ENCODE data around the gene ATP2A3. TPM values are rescaled to one million over a fixed set of nuclear protein-coding genes. Genes with fewer than 3 reads are reported as not detected.
A peak's percentile ranks its signal among the peaks of the same experiment; 100 is the strongest.

Gene ATP2A3
- polyA plus RNA-seq, 3 donors: 6.9 to 46.5 (median 9.5) TPM

DNA sequence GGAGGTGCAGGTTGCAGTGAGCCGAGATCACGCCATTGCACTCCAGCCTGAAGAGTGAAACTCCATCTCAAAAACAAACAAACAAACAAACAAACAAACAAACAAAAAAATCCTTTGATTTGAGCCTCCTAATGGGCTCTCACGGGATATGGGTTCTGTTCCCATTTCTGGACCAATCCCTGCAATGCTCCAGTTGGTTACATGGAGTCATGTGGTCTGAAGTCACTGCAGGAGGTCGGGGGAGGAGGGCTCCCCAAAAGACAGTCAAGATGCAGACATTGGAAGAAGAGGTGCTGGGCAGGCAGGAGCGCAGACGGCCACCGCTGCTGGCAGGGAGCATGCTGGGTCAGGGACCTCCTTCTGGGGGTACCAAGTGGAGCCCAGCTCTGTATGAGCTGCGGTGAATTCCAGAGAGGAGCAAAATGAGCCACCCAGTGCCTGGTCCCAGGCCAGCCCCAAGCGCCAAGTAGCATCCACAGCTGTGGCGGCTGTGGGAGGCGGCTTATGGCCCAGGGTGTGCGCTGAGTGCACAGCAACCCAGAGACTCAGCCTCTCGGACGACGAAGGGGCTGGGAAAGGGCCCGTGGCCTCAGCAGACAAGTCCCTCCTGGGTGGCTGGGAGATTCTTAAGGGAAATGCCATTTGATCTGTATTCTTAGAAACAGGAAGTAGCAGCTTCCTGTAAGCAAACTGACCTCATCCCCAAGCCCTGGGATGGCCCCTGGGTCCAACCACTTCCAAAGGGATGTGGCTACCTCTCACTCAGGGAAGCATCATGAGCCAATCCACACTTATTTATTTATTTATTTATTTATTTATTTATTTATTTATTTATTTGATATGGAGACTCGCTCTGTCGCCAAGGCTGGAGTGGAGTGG is 19.6 kb upstream of the ATP2A3 start:
- Histone ChIP-seq H3K9ac (ENCODE audit: insufficient read depth, low read length, poor library complexity, severe bottlenecking) (no peak overlapping the region), H4K20me1 (ENCODE audit: insufficient read depth, low read length) (no peaks in the 10 kb centered on the region), H3K27me3 (ENCODE audit: control insufficient read depth in 2 of 2, insufficient read depth in 2 of 2, low read length in 2 of 2) (no peaks in the 10 kb centered on the region), H2AFZ (ENCODE audit: insufficient read depth, low read depth, low read length, poor library complexity, severe bottlenecking) (peak overlapping the region; percentile 59), H3K27ac (ENCODE audit: low read depth in 1 of 2, low read length in 2 of 2) (no peak overlapping the region), H3K9me3 (replicated peaks in 1 of 2; ENCODE audit: control insufficient read depth in 1 of 2, insufficient read depth in 1 of 2, low read length in 2 of 2) (peaks cover 0 to 6% of the 10 kb centered on the region in 2 donors), H3K36me3 (replicated peaks in 1 of 2; ENCODE audit: control insufficient read depth in 1 of 2, insufficient read depth in 2 of 2, low read length in 2 of 2) (no peaks in the 10 kb centered on the region), H3K4me1 (ENCODE audit: control insufficient read depth in 1 of 2, insufficient read depth in 2 of 2, low read length in 2 of 2) (peaks cover 8 to 9% of the 10 kb centered on the region in 2 donors), H3K4me3 (replicated peaks in 1 of 3; ENCODE audit: low read depth in 2 of 3, low read length in 3 of 3) (peak overlapping the region in 1 of 3 experiments; percentile 32), H3K79me2 (ENCODE audit: insufficient read depth, low read length) (no peaks in the 10 kb centered on the region), H3K4me2 (replicated peaks; ENCODE audit: extremely low read depth, low read length, poor library complexity, severe bottlenecking) (no peak overlapping the region)
- TF ChIP-seq, protein P1, sequence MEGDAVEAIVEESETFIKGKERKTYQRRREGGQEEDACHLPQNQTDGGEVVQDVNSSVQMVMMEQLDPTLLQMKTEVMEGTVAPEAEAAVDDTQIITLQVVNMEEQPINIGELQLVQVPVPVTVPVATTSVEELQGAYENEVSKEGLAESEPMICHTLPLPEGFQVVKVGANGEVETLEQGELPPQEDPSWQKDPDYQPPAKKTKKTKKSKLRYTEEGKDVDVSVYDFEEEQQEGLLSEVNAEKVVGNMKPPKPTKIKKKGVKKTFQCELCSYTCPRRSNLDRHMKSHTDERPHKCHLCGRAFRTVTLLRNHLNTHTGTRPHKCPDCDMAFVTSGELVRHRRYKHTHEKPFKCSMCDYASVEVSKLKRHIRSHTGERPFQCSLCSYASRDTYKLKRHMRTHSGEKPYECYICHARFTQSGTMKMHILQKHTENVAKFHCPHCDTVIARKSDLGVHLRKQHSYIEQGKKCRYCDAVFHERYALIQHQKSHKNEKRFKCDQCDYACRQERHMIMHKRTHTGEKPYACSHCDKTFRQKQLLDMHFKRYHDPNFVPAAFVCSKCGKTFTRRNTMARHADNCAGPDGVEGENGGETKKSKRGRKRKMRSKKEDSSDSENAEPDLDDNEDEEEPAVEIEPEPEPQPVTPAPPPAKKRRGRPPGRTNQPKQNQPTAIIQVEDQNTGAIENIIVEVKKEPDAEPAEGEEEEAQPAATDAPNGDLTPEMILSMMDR (IDR thresholded peaks at IDR 0.05): no peak
- intact Hi-C loops (cut with micrococcal nuclease): no loop called here
- Mint-ChIP-seq H3K27me3 (ENCODE audit: low read depth in 3 of 3) (peaks cover 9 to 15% (median 10%) of the 10 kb centered on the region in 3 donors), H3K27ac (peak overlapping the region in 3 of 7 donors; percentile 4 to 72 (median 61)), H3K36me3 (no peaks in the 10 kb centered on the region), H3K4me3 (peak overlapping the region in 1 of 2 donors; percentile 5), H3K4me1 (peaks cover 8% of the 10 kb centered on the region), H3K9me3 (peaks cover 0 to 7% (median 2%) of the 10 kb centered on the region in 7 donors)
- DNase-seq: peak; percentile 42 to 83 (median 60)
- WGBS (ENCODE audit: insufficient coverage): 64% methylated on average over 14 of the region's 18 CpGs

DNA sequence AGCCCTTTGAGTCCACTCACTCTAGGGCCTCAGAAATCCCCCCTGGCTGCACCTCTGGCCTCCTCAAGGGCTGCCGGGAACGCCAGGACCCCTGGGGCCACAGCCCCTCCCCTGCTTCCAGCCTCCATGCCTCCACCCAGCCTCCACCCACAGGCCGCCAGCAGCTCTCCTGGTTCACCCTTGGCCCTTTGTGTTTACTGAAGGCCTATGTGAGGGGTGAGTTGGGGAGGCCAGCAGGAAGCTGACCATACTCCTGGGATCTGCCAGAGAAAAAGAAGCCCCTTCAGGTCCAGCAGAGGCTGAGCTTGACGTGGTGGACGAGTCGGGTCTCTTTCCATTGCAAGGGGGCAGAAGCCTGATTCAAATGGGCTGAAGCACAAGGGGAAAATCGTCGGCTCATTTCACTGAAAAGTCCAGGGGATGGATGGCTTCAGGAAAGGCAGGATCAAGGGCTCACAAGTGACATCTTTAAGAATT is 18.3 kb upstream of the ATP2A3 start:
- H3K9me3 ChIP-seq (replicated peaks in 1 of 2; ENCODE audit: control insufficient read depth in 1 of 2, insufficient read depth in 1 of 2, low read length in 2 of 2): peaks cover 0 to 6% of the 10 kb centered on the region in 2 donors
- intact Hi-C loops (cut with micrococcal nuclease): no loop called here
- Mint-ChIP-seq H3K9me3 (peaks cover 0 to 7% (median 2%) of the 10 kb centered on the region in 7 donors), H3K27ac (peak overlapping the region in 1 of 7 donors; percentile 68), H3K36me3 (no peaks in the 10 kb centered on the region), H3K4me3 (no peak overlapping the region), H3K4me1 (peaks cover 8% of the 10 kb centered on the region), H3K27me3 (ENCODE audit: low read depth in 3 of 3) (peaks cover 9 to 13% (median 10%) of the 10 kb centered on the region in 3 donors)
- no peak overlapping the region for H2AFZ ChIP-seq (ENCODE audit: insufficient read depth, low read depth, low read length, poor library complexity, severe bottlenecking)
- TF ChIP-seq, protein P1 (IDR thresholded peaks at IDR 0.05): no peak
- WGBS (ENCODE audit: insufficient coverage): 96% methylated on average over 4 of the region's 8 CpGs
- no peak for DNase-seq
- no peaks in the 10 kb centered on the region for H3K79me2 ChIP-seq (ENCODE audit: insufficient read depth, low read length)
- no peak overlapping the region for H3K9ac ChIP-seq (ENCODE audit: insufficient read depth, low read length, poor library complexity, severe bottlenecking)
- H3K36me3 ChIP-seq (replicated peaks in 1 of 2; ENCODE audit: control insufficient read depth in 1 of 2, insufficient read depth in 2 of 2, low read length in 2 of 2): no peaks in the 10 kb centered on the region
- H3K4me3 ChIP-seq (replicated peaks in 1 of 3; ENCODE audit: low read depth in 2 of 3, low read length in 3 of 3): no peak overlapping the region
- no peaks in the 10 kb centered on the region for H3K27me3 ChIP-seq (ENCODE audit: control insufficient read depth in 2 of 2, insufficient read depth in 2 of 2, low read length in 2 of 2)
- no peak overlapping the region for H3K4me2 ChIP-seq (replicated peaks; ENCODE audit: extremely low read depth, low read length, poor library complexity, severe bottlenecking)
- H4K20me1 ChIP-seq (ENCODE audit: insufficient read depth, low read length): no peaks in the 10 kb centered on the region
- H3K4me1 ChIP-seq (ENCODE audit: control insufficient read depth in 1 of 2, insufficient read depth in 2 of 2, low read length in 2 of 2): peaks cover 8 to 9% of the 10 kb centered on the region in 2 donors
- H3K27ac ChIP-seq (ENCODE audit: low read depth in 1 of 2, low read length in 2 of 2): no peak overlapping the region

Data from CD14-positive monocyte (primary cell).